Fibroblast of the aortic adventitia (primary cell): ENCODE measurements around the gene ATP6V1G2. TPM values are rescaled to one million over a fixed set of nuclear protein-coding genes. Genes with fewer than 3 reads are reported as not detected.

ENCODE experiments used
- DNase-seq: peaks from one replicate; pipeline ENCODE4 v3.0.0-alpha.2; 2010; ENCODE audit warnings: low read depth
- H3K4me3 ChIP-seq: 2 replicates; pipeline ENCODE4 v1.5.1; 2011; ENCODE audit warnings: low read depth, mild to moderate bottlenecking, control low read depth, low read length, moderate library complexity
- CTCF ChIP-seq: IDR thresholded peaks from 2 replicates; pipeline ENCODE4 v1.5.1; 2011; ENCODE audit warnings: mild to moderate bottlenecking, low read length, control low read depth, inconsistent platforms; ENCODE audit not compliant: insufficient read depth
- total RNA-seq: library from RNA; depleted of rRNA; stranded (reverse); fragments of >200 nt; gene quantifications from 2 replicates; pipeline ENCODE4 v1.2.3, GENCODE V29; 2012; ENCODE audit warnings: low replicate concordance

Gene ATP6V1G2
- total RNA-seq, 1 donor: 3.8 TPM

GRCh38 chr6:31579546-31580437, 33.4 kb upstream of the ATP6V1G2 start:
- no peak for TF ChIP-seq CTCF
- H3K4me3 ChIP-seq: no peak overlapping the region
- DNase-seq: no peak

GRCh38 chr6:31579119-31579505, 32.7 kb upstream of the ATP6V1G2 start:
- DNase-seq: no peak
- no peak for TF ChIP-seq CTCF
- H3K4me3 ChIP-seq: no peak overlapping the region

- no peak for DNase-seq
- TF ChIP-seq CTCF: no peak
- H3K4me3 ChIP-seq: no peak overlapping the region
Measured at GRCh38 chr6:31578184-31579118, 32.0 kb upstream of the ATP6V1G2 start.

GRCh38 chr6:31577579-31577966, 31.2 kb upstream of the ATP6V1G2 start:
- H3K4me3 ChIP-seq: no peak overlapping the region
- no peak for TF ChIP-seq CTCF
- no peak for DNase-seq

- no peak for TF ChIP-seq CTCF
- DNase-seq: no peak
- H3K4me3 ChIP-seq: no peak overlapping the region
Measured at GRCh38 chr6:31576897-31577578, 30.6 kb upstream of the ATP6V1G2 start.

GRCh38 chr6:31575952-31576685, 29.7 kb upstream of the ATP6V1G2 start:
- H3K4me3 ChIP-seq: no peak overlapping the region
- TF ChIP-seq CTCF: no peak
- no peak for DNase-seq
